Ishikawa (cell line): Measurements from ENCODE around the gene RPP30.
A peak's percentile ranks its signal among the peaks of the same experiment; 100 is the strongest.

Source experiments
- CEBPB ChIP-seq: IDR thresholded peaks from 2 replicates; pipeline ENCODE4 v1.6.1; 2012
- CREB1 ChIP-seq: IDR thresholded peaks from 2 replicates; pipeline ENCODE4 v1.6.1; 2012; ENCODE audit warnings: low read depth
- EGR1 ChIP-seq: IDR thresholded peaks from 2 replicates; pipeline ENCODE4 v1.6.1; 2012
- EP300 ChIP-seq: IDR thresholded peaks from 2 replicates; pipeline ENCODE4 v1.6.1; 2012; ENCODE audit warnings: borderline replicate concordance
- FOXM1 ChIP-seq: IDR thresholded peaks from 2 replicates; pipeline ENCODE4 v1.6.1; 2012; ENCODE audit warnings: low read depth, borderline replicate concordance
- NFIC ChIP-seq: IDR thresholded peaks from 2 replicates; pipeline ENCODE4 v1.6.1; 2012
- RAD21 ChIP-seq: IDR thresholded peaks from 2 replicates; pipeline ENCODE4 v1.6.1; 2012; ENCODE audit warnings: low read depth
- TAF1 ChIP-seq: IDR thresholded peaks from 2 replicates; pipeline ENCODE4 v1.6.1; 2012; ENCODE audit warnings: low read depth, mild to moderate bottlenecking
- TCF12 ChIP-seq: IDR thresholded peaks from 2 replicates; pipeline ENCODE4 v1.6.1; 2012; ENCODE audit warnings: low read depth
- TEAD4 ChIP-seq: IDR thresholded peaks from 2 replicates; pipeline ENCODE4 v1.6.1; 2012
- YY1 ChIP-seq: IDR thresholded peaks from 2 replicates; pipeline ENCODE4 v1.6.1; 2012; ENCODE audit warnings: low read depth
- ZBTB7A ChIP-seq: IDR thresholded peaks from 2 replicates; pipeline ENCODE4 v1.6.1; 2012; ENCODE audit warnings: low read depth
- TF ChIP-seq, protein P1 (sequence below): IDR thresholded peaks from 2 replicates; pipeline ENCODE4 v1.6.1; 2012
- TF ChIP-seq, protein P2 (sequence below): IDR thresholded peaks from 2 replicates; pipeline ENCODE4 v1.6.1; 2012; ENCODE audit warnings: low read depth, mild to moderate bottlenecking
- TF ChIP-seq, protein P3 (sequence below): IDR thresholded peaks from 2 replicates; pipeline ENCODE4 v1.6.1; 2012

RPP30 gene

DNA sequence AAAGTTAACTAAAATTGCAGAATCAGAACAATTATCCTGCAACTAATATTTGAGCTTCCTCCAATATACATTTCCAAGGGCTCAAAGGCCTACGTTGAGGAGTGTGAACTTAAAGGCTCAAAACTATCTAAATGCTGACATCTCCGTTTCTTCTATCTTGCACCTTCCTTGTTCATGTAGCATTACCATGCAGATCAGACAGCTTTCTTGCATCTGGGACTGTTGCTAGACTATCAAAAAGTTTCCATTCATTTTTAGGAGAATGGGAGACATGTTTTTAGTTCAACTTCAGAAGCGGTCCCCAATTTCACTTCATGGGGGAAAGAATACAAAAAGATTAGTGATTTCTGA, 46.2 kb downstream of the RPP30 start:
- no peak for TF ChIP-seq CEBPB
- TF ChIP-seq TCF12, result no peak
- TF ChIP-seq TAF1, result no peak
- TF ChIP-seq EP300, result no peak
- no peak for TF ChIP-seq EGR1
- TF ChIP-seq TEAD4, result no peak
- TF ChIP-seq RAD21, result no peak
- TF ChIP-seq FOXM1, result no peak
- no peak for TF ChIP-seq CREB1
- TF ChIP-seq, protein P1, sequence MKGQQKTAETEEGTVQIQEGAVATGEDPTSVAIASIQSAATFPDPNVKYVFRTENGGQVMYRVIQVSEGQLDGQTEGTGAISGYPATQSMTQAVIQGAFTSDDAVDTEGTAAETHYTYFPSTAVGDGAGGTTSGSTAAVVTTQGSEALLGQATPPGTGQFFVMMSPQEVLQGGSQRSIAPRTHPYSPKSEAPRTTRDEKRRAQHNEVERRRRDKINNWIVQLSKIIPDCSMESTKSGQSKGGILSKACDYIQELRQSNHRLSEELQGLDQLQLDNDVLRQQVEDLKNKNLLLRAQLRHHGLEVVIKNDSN, result no peak

DNA sequence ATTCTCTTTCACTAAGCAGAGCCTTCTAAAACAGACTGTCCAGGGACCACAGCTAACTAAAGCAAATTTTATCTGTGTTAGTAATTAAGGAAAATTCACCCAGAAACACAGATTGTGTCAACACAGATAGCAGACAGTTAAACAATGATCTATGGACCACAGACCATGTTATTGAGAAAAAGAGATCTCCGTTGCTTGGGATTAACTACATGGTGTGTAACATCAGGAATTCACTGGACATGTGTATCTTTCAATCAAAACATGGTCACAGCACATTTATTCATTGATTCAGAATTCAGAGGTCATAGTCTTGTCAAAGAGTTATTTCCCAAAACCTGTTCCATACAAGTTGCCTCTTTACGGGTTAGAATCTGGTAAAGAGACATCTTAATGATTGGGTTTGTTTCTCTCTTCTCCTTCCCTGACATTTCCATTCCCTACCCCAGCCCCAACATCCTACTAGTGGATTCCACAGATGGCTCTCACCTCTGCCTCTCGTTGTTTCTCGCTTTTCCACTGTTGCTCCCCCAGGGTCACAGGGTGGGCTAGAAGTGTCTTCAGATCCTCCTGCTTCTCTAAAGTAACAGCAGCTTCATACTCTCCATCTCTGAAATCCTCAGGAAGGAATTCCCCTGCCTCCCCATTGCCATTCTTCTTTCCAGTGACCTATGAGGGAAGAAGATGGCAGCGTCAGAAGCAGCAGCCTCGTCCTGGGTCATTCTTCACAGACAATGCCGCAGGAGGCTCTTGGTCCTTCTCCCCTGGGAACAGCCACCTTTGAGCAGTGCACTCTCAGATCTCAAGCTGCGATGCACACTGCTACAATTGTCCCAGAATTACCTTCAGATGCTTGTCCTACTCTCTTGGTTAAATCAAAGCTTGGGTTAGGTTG, 48.2 kb downstream of the RPP30 start:
- TF ChIP-seq EP300 (no peak), TEAD4 (no peak), CREB1 (no peak), NFIC (no peak), FOXM1 (no peak), EGR1 (no peak), YY1 (no peak), ZBTB7A (no peak)
- TF ChIP-seq, protein P1, result no peak
- TF ChIP-seq, protein P2, sequence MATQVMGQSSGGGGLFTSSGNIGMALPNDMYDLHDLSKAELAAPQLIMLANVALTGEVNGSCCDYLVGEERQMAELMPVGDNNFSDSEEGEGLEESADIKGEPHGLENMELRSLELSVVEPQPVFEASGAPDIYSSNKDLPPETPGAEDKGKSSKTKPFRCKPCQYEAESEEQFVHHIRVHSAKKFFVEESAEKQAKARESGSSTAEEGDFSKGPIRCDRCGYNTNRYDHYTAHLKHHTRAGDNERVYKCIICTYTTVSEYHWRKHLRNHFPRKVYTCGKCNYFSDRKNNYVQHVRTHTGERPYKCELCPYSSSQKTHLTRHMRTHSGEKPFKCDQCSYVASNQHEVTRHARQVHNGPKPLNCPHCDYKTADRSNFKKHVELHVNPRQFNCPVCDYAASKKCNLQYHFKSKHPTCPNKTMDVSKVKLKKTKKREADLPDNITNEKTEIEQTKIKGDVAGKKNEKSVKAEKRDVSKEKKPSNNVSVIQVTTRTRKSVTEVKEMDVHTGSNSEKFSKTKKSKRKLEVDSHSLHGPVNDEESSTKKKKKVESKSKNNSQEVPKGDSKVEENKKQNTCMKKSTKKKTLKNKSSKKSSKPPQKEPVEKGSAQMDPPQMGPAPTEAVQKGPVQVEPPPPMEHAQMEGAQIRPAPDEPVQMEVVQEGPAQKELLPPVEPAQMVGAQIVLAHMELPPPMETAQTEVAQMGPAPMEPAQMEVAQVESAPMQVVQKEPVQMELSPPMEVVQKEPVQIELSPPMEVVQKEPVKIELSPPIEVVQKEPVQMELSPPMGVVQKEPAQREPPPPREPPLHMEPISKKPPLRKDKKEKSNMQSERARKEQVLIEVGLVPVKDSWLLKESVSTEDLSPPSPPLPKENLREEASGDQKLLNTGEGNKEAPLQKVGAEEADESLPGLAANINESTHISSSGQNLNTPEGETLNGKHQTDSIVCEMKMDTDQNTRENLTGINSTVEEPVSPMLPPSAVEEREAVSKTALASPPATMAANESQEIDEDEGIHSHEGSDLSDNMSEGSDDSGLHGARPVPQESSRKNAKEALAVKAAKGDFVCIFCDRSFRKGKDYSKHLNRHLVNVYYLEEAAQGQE, result no peak

DNA sequence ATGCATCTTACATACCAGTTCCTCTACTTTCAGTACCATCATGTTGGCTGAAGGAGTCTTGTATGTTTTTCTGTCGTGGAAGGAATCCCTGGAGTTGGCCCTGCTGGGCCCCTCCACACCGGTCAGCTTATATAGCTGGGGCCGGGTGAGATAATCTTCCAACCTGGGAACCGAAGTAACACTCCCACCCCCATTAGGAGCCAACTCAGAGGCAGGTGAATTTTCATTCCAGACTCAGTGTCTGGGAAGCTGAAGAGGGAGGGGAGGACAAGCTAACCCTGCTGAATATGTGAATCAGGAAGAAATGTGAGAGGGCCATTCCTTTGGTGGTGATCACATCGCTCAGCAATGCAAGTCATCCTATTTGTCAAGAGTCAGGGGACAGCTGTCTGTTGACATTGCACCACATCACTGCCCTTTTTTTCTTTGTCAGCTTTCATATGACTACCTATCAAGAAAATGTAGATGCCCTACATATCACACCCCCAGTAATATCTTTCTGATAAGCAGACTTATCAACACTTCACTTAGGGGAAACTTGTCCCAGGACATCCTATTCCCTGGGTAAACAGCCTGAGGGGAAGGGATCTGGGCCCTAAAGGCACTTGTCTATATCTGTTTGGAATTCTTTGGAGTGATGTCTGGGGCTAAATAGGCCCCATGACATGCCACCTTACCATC, 49.4 kb downstream of the RPP30 start, which contains the start of gene ANKRD1:
Gene ANKRD1 (minus strand): TSS at position 102 of the 681 bp plus-strand sequence. CDS start 60 bp downstream, at position 42.
- TF ChIP-seq TEAD4 (peak; percentile 100), ZBTB7A (no peak), EGR1 (0 out of 2 replicates have a peak, but pooled peaks have one; percentile 16), TAF1 (no peak; the same call in 1 of the 2 replicates), CREB1 (no peak), CEBPB (peak; percentile 96), FOXM1 (peak; percentile 91; the same call in 1 of the 2 replicates), RAD21 (peak; percentile 28; the same call in 1 of the 2 replicates), EP300 (peak; percentile 98), NFIC (peak; percentile 91), YY1 (peak; percentile 65), TCF12 (peak; percentile 98)
- TF ChIP-seq, protein P2, result no peak
- TF ChIP-seq, protein P3, sequence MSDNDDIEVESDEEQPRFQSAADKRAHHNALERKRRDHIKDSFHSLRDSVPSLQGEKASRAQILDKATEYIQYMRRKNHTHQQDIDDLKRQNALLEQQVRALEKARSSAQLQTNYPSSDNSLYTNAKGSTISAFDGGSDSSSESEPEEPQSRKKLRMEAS, result peak; percentile 76
- TF ChIP-seq, protein P1, result peak; percentile 31; the same call in 1 of the 2 replicates

DNA sequence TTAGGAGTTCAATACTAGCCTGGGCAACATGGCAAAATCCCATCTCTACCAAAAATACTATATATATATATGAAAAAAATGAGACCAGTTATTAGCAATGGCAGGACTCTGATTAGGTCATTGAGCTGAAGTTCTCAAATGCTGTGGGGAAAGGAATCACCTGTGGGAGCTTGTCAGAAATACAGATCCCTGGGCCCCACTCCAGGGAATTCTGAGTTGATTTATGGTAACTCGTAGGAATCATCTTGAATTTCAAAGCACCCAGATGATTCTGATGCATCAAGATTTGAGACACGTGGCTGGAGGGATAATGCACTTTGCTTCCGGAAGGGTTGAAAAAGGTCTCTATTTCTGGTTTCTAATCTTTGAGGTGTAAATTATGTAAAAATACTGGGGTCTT, 50.1 kb downstream of the RPP30 start:
- no peak for TF ChIP-seq YY1
- TF ChIP-seq EP300, result no peak
- TF ChIP-seq ZBTB7A, result no peak
- no peak for TF ChIP-seq CREB1
- TF ChIP-seq, protein P3, result no peak
- TF ChIP-seq RAD21, result no peak
